Large intestine (tissue), 3 donors: ENCODE results near the gene CCR7. TPM values are rescaled to one million over a fixed set of nuclear protein-coding genes. Genes with fewer than 3 reads are reported as not detected.

Source experiments
- DNase-seq, 2 donors: peaks; one replicate each; pipeline versions ENCODE4 v3.0.0 to v3.0.0-alpha.2; 2013
- H3K27ac ChIP-seq: one replicate; pipeline ENCODE4 v1.5.1; 2013; ENCODE audit warnings: low read length
- H3K27me3 ChIP-seq: 2 replicates; pipeline ENCODE4 v1.6.1; 2013; ENCODE audit warnings: low read length; ENCODE audit not compliant: control insufficient read depth, insufficient read depth
- H3K36me3 ChIP-seq: 2 replicates; pipeline ENCODE4 v1.6.1; 2013; ENCODE audit warnings: low read length; ENCODE audit not compliant: control insufficient read depth, insufficient read depth
- H3K4me1 ChIP-seq: one replicate; pipeline ENCODE4 v1.6.1; 2013; ENCODE audit warnings: low read length; ENCODE audit not compliant: control insufficient read depth, insufficient read depth
- H3K4me3 ChIP-seq: one replicate; pipeline ENCODE4 v1.5.1; 2013; ENCODE audit warnings: low read length
- H3K9me3 ChIP-seq: one replicate; pipeline ENCODE4 v1.6.1; 2013; ENCODE audit warnings: mild to moderate bottlenecking, low read depth, low read length, moderate library complexity; ENCODE audit not compliant: control insufficient read depth
- WGBS: methylation state at CpG from one replicate; pipeline ENCODE4 v1.1.5; 2013; ENCODE audit warnings: low lambda C conversion rate; ENCODE audit not compliant: insufficient coverage; 5-methylcytosine and 5-hydroxymethylcytosine counted together
- polyA plus RNA-seq: library from polyadenylated mRNA; unstranded; fragments of 120-200 nt; gene quantifications from one replicate; pipeline ENCODE4 v1.2.1, GENCODE V29; 2013

The CCR7 gene
- polyA plus RNA-seq, 1 donor, result 0.64 TPM

GRCh38 chr17:40531051-40531991 is 34.0 kb downstream of the CCR7 start:
- Histone ChIP-seq H3K4me1 (peaks cover 9% of the 10 kb centered on the region), H3K4me3 (no peak overlapping the region), H3K9me3 (no peaks in the 10 kb centered on the region), H3K36me3 (no peaks in the 10 kb centered on the region), H3K27ac (no peak overlapping the region), H3K27me3 (peaks cover 5% of the 10 kb centered on the region)
- no peak for DNase-seq
- WGBS, result 93% methylated on average over 3 of the region's 15 CpGs

DNA sequence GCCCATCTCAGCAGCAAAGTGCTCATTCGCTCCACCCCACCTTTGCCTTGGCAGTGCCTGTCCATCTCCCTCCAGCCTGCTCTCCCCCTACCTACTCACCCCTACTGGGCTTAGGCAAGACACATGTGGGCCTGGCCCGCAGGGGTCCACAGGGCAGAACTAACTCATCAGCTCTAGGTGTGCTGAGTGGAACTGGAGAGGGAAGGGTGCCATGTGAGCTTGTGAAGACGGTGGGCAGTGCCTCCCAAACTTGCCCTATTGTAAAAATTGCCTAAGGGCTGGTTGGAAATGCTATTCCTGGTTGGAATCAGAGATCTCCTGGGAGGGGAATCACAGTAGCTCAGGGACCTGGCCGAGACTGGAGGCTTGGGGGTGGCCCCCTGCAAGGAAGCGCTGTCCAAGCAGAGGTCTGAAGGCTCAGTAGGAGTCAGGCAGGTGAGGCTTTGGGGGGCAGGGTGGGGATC is 34.7 kb downstream of the CCR7 start:
- WGBS, result no CpG with 5 or more reads among the region's 5 CpGs
- DNase-seq, result no peak

GRCh38 chr17:40529991-40530390 is 35.3 kb downstream of the CCR7 start:
- Histone ChIP-seq H3K36me3 (no peaks in the 10 kb centered on the region), H3K27me3 (peaks cover 4% of the 10 kb centered on the region), H3K9me3 (peaks cover 4% of the 10 kb centered on the region), H3K27ac (no peak overlapping the region), H3K4me3 (no peak overlapping the region), H3K4me1 (peaks cover 8% of the 10 kb centered on the region)
- WGBS, result no CpG with 5 or more reads among the region's 2 CpGs
- no peak for DNase-seq

More for the DNA sequence above, 34.7 kb downstream of the CCR7 start:
- no peaks in the 10 kb centered on the region for H3K36me3 ChIP-seq
- H3K27ac ChIP-seq, result no peak overlapping the region
- H3K27me3 ChIP-seq, result peaks cover 4% of the 10 kb centered on the region
- H3K4me1 ChIP-seq, result peaks cover 8% of the 10 kb centered on the region
- no peak overlapping the region for H3K4me3 ChIP-seq
- H3K9me3 ChIP-seq, result peaks cover 1% of the 10 kb centered on the region

GRCh38 chr17:40528692-40529417 is 36.4 kb downstream of the CCR7 start:
- WGBS, result 71% methylated on average over 1 of the region's 10 CpGs
- peaks cover 4% of the 10 kb centered on the region for H3K9me3 ChIP-seq
- peaks cover 8% of the 10 kb centered on the region for H3K4me1 ChIP-seq
- no peak for DNase-seq
- peaks cover 4% of the 10 kb centered on the region for H3K27me3 ChIP-seq
- H3K27ac ChIP-seq, result no peak overlapping the region
- no peak overlapping the region for H3K4me3 ChIP-seq
- no peaks in the 10 kb centered on the region for H3K36me3 ChIP-seq

GRCh38 chr17:40526668-40527067 is 38.6 kb downstream of the CCR7 start:
- no CpG with 5 or more reads among the region's 5 CpGs for WGBS

GRCh38 chr17:40525294-40525693 is 40.0 kb downstream of the CCR7 start:
- Histone ChIP-seq H3K4me3 (no peak overlapping the region), H3K9me3 (peaks cover 4% of the 10 kb centered on the region), H3K36me3 (no peaks in the 10 kb centered on the region), H3K4me1 (no peaks in the 10 kb centered on the region), H3K27ac (no peak overlapping the region), H3K27me3 (peaks cover 7% of the 10 kb centered on the region)
- DNase-seq, result no peak
- 80% methylated on average over 1 of the region's 1 CpG for WGBS

More at GRCh38 chr17:40526668-40527067, 38.6 kb downstream of the CCR7 start:
- Histone ChIP-seq H3K27ac (no peak overlapping the region), H3K9me3 (peaks cover 4% of the 10 kb centered on the region), H3K4me1 (no peaks in the 10 kb centered on the region), H3K4me3 (no peak overlapping the region), H3K36me3 (no peaks in the 10 kb centered on the region), H3K27me3 (peaks cover 5% of the 10 kb centered on the region)
- DNase-seq, result no peak

DNA sequence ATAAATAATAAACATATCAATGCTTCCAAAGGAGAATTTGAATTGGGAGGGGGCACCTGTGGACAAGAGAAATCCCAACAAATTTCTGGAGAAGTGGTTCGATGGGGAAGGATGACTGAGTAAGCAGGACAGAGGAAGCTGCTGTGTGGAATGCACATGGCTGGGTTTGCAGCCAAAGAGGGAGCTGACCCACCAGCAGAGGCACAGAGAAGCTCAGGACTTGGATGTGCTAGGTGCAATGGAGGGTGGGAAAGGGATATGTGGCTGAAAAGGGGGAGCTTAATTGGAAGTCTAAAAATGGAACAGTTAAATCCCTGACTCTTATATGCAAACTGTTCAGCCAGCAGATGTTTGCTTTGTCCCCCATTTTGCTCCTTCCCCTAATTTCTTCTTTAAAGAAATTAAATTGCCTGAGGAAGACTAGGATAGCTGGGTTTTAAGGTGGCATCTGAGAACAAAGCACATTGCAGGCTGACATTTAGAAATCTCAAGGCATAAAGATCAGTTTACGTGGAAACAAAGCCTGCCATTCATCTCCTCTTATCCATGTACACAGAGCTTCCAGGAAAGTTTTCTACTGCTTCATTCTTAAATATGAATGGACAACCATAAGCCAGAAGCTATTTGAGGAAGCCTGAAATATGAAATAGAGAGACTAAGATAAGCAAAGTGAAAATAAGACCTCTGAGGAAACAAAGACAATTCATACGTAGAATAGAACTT is 40.9 kb downstream of the CCR7 start:
- 100% methylated on average over 1 of the region's 3 CpGs for WGBS
- H3K4me3 ChIP-seq, result no peak overlapping the region

GRCh38 chr17:40522961-40523310 is 42.3 kb downstream of the CCR7 start:
- Histone ChIP-seq H3K9me3 (peaks cover 4% of the 10 kb centered on the region), H3K4me1 (no peaks in the 10 kb centered on the region), H3K36me3 (no peaks in the 10 kb centered on the region), H3K4me3 (no peak overlapping the region), H3K27ac (no peak overlapping the region), H3K27me3 (peaks cover 7% of the 10 kb centered on the region)
- no peak for DNase-seq
- WGBS, result no CpG with 5 or more reads among the region's 5 CpGs

More for the DNA sequence above, 40.9 kb downstream of the CCR7 start:
- H3K36me3 ChIP-seq, result no peaks in the 10 kb centered on the region
- no peaks in the 10 kb centered on the region for H3K4me1 ChIP-seq
- peaks cover 4% of the 10 kb centered on the region for H3K9me3 ChIP-seq
- H3K27me3 ChIP-seq, result peaks cover 7% of the 10 kb centered on the region
- H3K27ac ChIP-seq, result no peak overlapping the region
- no peak for DNase-seq

GRCh38 chr17:40522250-40522960 is 42.9 kb downstream of the CCR7 start:
- H3K27ac ChIP-seq, result no peak overlapping the region
- peaks cover 7% of the 10 kb centered on the region for H3K27me3 ChIP-seq
- no peaks in the 10 kb centered on the region for H3K4me1 ChIP-seq
- peaks cover 4% of the 10 kb centered on the region for H3K9me3 ChIP-seq
- 61% methylated on average over 2 of the region's 7 CpGs for WGBS
- H3K4me3 ChIP-seq, result no peak overlapping the region
- H3K36me3 ChIP-seq, result no peaks in the 10 kb centered on the region
- no peak for DNase-seq
